ENCODE data around the gene UTP25. TPM values are rescaled to one million over a fixed set of nuclear protein-coding genes. Genes with fewer than 3 reads are reported as not detected.

Gene UTP25
- total RNA-seq, 1 experiment from 2014 or later = 9.5 TPM

DNA sequence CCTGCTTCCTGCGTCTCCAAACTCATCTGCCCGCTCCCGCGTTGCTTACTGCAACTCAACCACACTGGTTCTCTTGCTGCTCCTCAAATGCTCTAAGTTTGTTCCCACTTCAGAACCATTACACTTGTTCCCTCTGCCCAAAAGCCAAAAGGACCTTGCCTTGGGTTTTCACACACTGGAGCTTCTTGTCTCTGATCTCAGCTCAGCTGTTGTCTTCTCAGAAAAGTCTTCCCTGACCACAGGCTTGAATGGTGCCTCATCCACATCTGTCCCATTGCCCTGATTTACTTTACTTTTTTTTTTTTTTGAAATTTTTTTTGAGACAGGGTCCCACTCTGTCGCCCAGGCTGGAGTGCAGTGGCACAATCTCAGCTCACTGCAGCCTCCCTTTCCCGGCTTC, 66.0 kb downstream of the UTP25 start:
- ATAC-seq (no peak), DNase-seq (ENCODE audit: low read depth, low spot score) (no peak)
- Histone ChIP-seq H3K27ac (ENCODE audit: low read length) (no peak overlapping the region), H3K27me3 (ENCODE audit: control insufficient read depth, insufficient read depth, low read length) (no peaks in the 10 kb centered on the region), H3K36me3 (ENCODE audit: control insufficient read depth, insufficient read depth, low read length) (no peaks in the 10 kb centered on the region), H3K9me3 (ENCODE audit: control insufficient read depth, insufficient read depth, low read depth, low read length) (no peaks in the 10 kb centered on the region), H3K4me3 (ENCODE audit: low read depth in 2 of 2, low read length in 2 of 2) (no peak overlapping the region), H3K4me1 (ENCODE audit: control insufficient read depth, insufficient read depth, low read length) (no peaks in the 10 kb centered on the region)
- TF ChIP-seq, protein P1, sequence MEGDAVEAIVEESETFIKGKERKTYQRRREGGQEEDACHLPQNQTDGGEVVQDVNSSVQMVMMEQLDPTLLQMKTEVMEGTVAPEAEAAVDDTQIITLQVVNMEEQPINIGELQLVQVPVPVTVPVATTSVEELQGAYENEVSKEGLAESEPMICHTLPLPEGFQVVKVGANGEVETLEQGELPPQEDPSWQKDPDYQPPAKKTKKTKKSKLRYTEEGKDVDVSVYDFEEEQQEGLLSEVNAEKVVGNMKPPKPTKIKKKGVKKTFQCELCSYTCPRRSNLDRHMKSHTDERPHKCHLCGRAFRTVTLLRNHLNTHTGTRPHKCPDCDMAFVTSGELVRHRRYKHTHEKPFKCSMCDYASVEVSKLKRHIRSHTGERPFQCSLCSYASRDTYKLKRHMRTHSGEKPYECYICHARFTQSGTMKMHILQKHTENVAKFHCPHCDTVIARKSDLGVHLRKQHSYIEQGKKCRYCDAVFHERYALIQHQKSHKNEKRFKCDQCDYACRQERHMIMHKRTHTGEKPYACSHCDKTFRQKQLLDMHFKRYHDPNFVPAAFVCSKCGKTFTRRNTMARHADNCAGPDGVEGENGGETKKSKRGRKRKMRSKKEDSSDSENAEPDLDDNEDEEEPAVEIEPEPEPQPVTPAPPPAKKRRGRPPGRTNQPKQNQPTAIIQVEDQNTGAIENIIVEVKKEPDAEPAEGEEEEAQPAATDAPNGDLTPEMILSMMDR (IDR thresholded peaks at IDR 0.05) = no peak
- TF ChIP-seq POLR2AphosphoS5 (IDR thresholded peaks at IDR 0.05; ENCODE audit: low read depth, low read length) = no peak
- no peak for TF ChIP-seq SIN3A (IDR thresholded peaks at IDR 0.05; ENCODE audit: borderline replicate concordance, insufficient read depth, low read depth, low read length)
- TF ChIP-seq, protein P2, sequence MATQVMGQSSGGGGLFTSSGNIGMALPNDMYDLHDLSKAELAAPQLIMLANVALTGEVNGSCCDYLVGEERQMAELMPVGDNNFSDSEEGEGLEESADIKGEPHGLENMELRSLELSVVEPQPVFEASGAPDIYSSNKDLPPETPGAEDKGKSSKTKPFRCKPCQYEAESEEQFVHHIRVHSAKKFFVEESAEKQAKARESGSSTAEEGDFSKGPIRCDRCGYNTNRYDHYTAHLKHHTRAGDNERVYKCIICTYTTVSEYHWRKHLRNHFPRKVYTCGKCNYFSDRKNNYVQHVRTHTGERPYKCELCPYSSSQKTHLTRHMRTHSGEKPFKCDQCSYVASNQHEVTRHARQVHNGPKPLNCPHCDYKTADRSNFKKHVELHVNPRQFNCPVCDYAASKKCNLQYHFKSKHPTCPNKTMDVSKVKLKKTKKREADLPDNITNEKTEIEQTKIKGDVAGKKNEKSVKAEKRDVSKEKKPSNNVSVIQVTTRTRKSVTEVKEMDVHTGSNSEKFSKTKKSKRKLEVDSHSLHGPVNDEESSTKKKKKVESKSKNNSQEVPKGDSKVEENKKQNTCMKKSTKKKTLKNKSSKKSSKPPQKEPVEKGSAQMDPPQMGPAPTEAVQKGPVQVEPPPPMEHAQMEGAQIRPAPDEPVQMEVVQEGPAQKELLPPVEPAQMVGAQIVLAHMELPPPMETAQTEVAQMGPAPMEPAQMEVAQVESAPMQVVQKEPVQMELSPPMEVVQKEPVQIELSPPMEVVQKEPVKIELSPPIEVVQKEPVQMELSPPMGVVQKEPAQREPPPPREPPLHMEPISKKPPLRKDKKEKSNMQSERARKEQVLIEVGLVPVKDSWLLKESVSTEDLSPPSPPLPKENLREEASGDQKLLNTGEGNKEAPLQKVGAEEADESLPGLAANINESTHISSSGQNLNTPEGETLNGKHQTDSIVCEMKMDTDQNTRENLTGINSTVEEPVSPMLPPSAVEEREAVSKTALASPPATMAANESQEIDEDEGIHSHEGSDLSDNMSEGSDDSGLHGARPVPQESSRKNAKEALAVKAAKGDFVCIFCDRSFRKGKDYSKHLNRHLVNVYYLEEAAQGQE (IDR thresholded peaks at IDR 0.05; ENCODE audit: insufficient read depth in 1 of 2, low read depth in 2 of 2, low read length in 1 of 2) = no peak
- TF ChIP-seq TCF7L2 (IDR thresholded peaks at IDR 0.05; ENCODE audit: low read depth, low read length) = no peak
- ChIA-PET CTCF (no interaction called here), POLR2A (no interaction called here)
- in situ Hi-C loops (cut with HindIII; ENCODE audit: low pct_unique_long_range_greater_than_20kb, low sequenced_read_pairs) (no loop called here), intact Hi-C loops (cut with micrococcal nuclease; ENCODE audit: unreplicated experiment) (no loop called here)
- BruUV-seq (replicated peaks) = no TSS peak

DNA sequence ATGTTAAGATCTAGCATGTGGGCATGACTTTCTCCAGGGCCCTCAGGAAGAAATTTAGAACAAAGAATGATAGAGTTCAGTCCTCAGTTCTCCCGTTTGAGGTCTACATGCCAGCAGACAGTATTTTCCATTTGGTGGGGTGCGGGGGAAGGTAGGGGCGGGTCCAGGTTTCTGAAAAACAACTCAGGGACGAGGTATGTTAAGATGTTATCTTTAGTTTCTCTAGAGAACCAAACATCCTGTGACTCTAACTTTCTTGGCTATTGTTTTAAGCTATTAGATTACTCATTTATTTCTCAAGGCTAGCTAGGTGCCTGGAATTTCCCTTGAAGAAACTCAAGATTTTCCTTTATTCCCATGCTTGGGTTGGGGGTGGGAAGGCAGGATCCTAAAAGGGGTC, 67.9 kb downstream of the UTP25 start:
- no peaks in the 10 kb centered on the region for H3K36me3 ChIP-seq (ENCODE audit: control insufficient read depth, insufficient read depth, low read length)
- POLR2A ChIA-PET = no interaction called here
- H3K4me3 ChIP-seq (ENCODE audit: low read depth in 2 of 2, low read length in 2 of 2) = no peak overlapping the region
- in situ Hi-C loops (cut with HindIII; ENCODE audit: low pct_unique_long_range_greater_than_20kb, low sequenced_read_pairs) (no loop called here), intact Hi-C loops (cut with micrococcal nuclease; ENCODE audit: unreplicated experiment) (no loop called here)
- no peaks in the 10 kb centered on the region for H3K27me3 ChIP-seq (ENCODE audit: control insufficient read depth, insufficient read depth, low read length)
- no peaks in the 10 kb centered on the region for H3K9me3 ChIP-seq (ENCODE audit: control insufficient read depth, insufficient read depth, low read depth, low read length)
- DNase-seq (ENCODE audit: low read depth, low spot score) = no peak
- CTCF ChIA-PET = no interaction called here
- no TSS peak for BruUV-seq (replicated peaks)
- TF ChIP-seq, protein P1 (IDR thresholded peaks at IDR 0.05) = no peak
- TF ChIP-seq SIN3A (IDR thresholded peaks at IDR 0.05; ENCODE audit: borderline replicate concordance, insufficient read depth, low read depth, low read length) (no peak), TCF7L2 (IDR thresholded peaks at IDR 0.05; ENCODE audit: low read depth, low read length) (no peak), POLR2AphosphoS5 (IDR thresholded peaks at IDR 0.05; ENCODE audit: low read depth, low read length) (no peak)
- TF ChIP-seq, protein P2 (IDR thresholded peaks at IDR 0.05; ENCODE audit: insufficient read depth in 1 of 2, low read depth in 2 of 2, low read length in 1 of 2) = no peak
- no peaks in the 10 kb centered on the region for H3K4me1 ChIP-seq (ENCODE audit: control insufficient read depth, insufficient read depth, low read length)
- peak; percentile 26; the same call in 1 of the 2 replicates for ATAC-seq
- no peak overlapping the region for H3K27ac ChIP-seq (ENCODE audit: low read length)

Measured in Panc1 (cell line).